Endothelial cell of umbilical vein (primary cell): ENCODE data around the gene ATP8A2. TPM values are rescaled to one million over a fixed set of nuclear protein-coding genes. Genes with fewer than 3 reads are reported as not detected.

Experiments
- BruUV-seq: library from RNA; stranded (reverse); fragments of 400-500 nt; replicated peaks from 2 replicates; lab custom pipeline; 2021; lab: Mats Ljungman, UMichigan
- CTCF ChIA-PET: fragments of 300-600, 350-600 bp; sonication (Branson Sonifier 250); formaldehyde crosslinking; loops from one replicate; lab custom pipeline; 2021; ENCODE audit warnings: antibody characterized with exemption, inconsistent platforms; lab: Charles Lee
- POLR2A ChIA-PET: fragments of 300-600, 350-600 bp; sonication (Branson Sonifier 250); formaldehyde crosslinking; loops from one replicate; lab custom pipeline; 2021; ENCODE audit warnings: antibody characterized with exemption, inconsistent platforms; lab: Charles Lee
- DNase-seq: peaks from one replicate; pipeline ENCODE4 v3.0.0-alpha.2; 2011; ENCODE audit warnings: low read depth, low spot score
- FAIRE-seq: peaks from 2 replicates; lab custom pipeline; 2011; peaks lifted over from hg19 to GRCh38; lab: Jason Lieb, UNC
- H2AFZ ChIP-seq: 2 replicates; pipeline ENCODE4 v1.6.0; 2012; ENCODE audit warnings: low read depth, low read length, control low read depth, inconsistent platforms
- H3K27ac ChIP-seq: 2 replicates; pipeline ENCODE4 v1.5.1; 2011; ENCODE audit warnings: low read depth, mild to moderate bottlenecking, control low read depth, low read length, moderate library complexity; ENCODE audit not compliant: insufficient read depth
- H3K27me3 ChIP-seq, 2 experiments: 2 replicates each; pipeline versions ENCODE4 v1.6.0 to v1.6.1; 2011; ENCODE audit warnings: low read length in 2 of 2, mixed read lengths in 1 of 2; ENCODE audit not compliant: control insufficient read depth in 2 of 2, insufficient read depth in 2 of 2
- H3K36me3 ChIP-seq, 2 experiments: 2 replicates in 1 of 2; 3 replicates in 1 of 2; pipeline ENCODE4 v1.5.1; 2011; ENCODE audit warnings: low read length in 2 of 2, mild to moderate bottlenecking in 1 of 2, moderate library complexity in 1 of 2; ENCODE audit not compliant: control insufficient read depth in 2 of 2, insufficient read depth in 2 of 2; ENCODE audit errors: extremely low read depth in 1 of 2
- H3K4me1 ChIP-seq: 3 replicates; pipeline ENCODE4 v1.5.1; 2011; ENCODE audit warnings: mild to moderate bottlenecking, low read length; ENCODE audit not compliant: control insufficient read depth, insufficient read depth; ENCODE audit errors: extremely low read depth
- H3K4me2 ChIP-seq: 2 replicates; pipeline ENCODE4 v1.6.1; 2011; ENCODE audit warnings: low read length, control low read depth, mixed read lengths; ENCODE audit not compliant: insufficient read depth
- H3K4me3 ChIP-seq, 3 experiments: fragments of 200-600 bp in 1 of 3; sonication (generic), shearing (Covaris generic) in 1 of 3; replicated peaks in 1 of 3; 2 replicates each; pipeline ENCODE4 v1.5.1; 2011 to 2016; ENCODE audit warnings: control low read depth in 3 of 3, low read length in 3 of 3, mild to moderate bottlenecking in 2 of 3, inconsistent platforms in 1 of 3, low read depth in 1 of 3, moderate library complexity in 1 of 3; ENCODE audit not compliant: insufficient read depth in 1 of 3
- H3K79me2 ChIP-seq: 2 replicates; pipeline ENCODE4 v1.6.0; 2012; ENCODE audit warnings: low read length, inconsistent platforms; ENCODE audit not compliant: control insufficient read depth, insufficient read depth
- H3K9ac ChIP-seq: replicated peaks from 2 replicates; pipeline ENCODE3; 2011; ENCODE audit warnings: low read length, control low read depth; ENCODE audit not compliant: insufficient read depth; ENCODE audit errors: extremely low read depth
- H3K9me1 ChIP-seq: replicated peaks from 3 replicates; pipeline ENCODE4 v1.6.0; 2011; ENCODE audit warnings: mild to moderate bottlenecking, low read length; ENCODE audit not compliant: control insufficient read depth, insufficient read depth; ENCODE audit errors: extremely low read depth
- H3K9me3 ChIP-seq: replicated peaks from 2 replicates; pipeline ENCODE4 v1.5.1; 2012; ENCODE audit warnings: low read length, inconsistent platforms; ENCODE audit not compliant: control insufficient read depth, insufficient read depth
- H4K20me1 ChIP-seq: replicated peaks from 2 replicates; pipeline ENCODE3; 2011; ENCODE audit warnings: mild to moderate bottlenecking, low read length; ENCODE audit not compliant: control insufficient read depth, insufficient read depth; ENCODE audit errors: extremely low read depth
- EZH2 ChIP-seq: IDR thresholded peaks from 2 replicates; pipeline ENCODE4 v1.6.1; 2012; ENCODE audit warnings: borderline replicate concordance, low read depth, mild to moderate bottlenecking, moderate library complexity, low read length, inconsistent platforms; ENCODE audit not compliant: severe bottlenecking
- FOS ChIP-seq: IDR thresholded peaks from 2 replicates; pipeline ENCODE4 v1.6.1; 2011; ENCODE audit warnings: mild to moderate bottlenecking, low read length, moderate library complexity, borderline replicate concordance; ENCODE audit not compliant: insufficient read depth
- GATA2 ChIP-seq: IDR thresholded peaks from 2 replicates; pipeline ENCODE4 v1.7.0; 2011; ENCODE audit warnings: low read depth, mild to moderate bottlenecking, moderate library complexity, mixed read lengths, low read length; ENCODE audit not compliant: insufficient read length, insufficient read depth
- MAX ChIP-seq: IDR thresholded peaks from 2 replicates; pipeline ENCODE4 v1.6.1; 2011; ENCODE audit not compliant: insufficient read depth, insufficient read length
- MYC ChIP-seq: IDR thresholded peaks from one replicate; pipeline ENCODE4 v1.6.1; 2011; ENCODE audit warnings: mild to moderate bottlenecking, low read depth, low read length
- POLR2A ChIP-seq: IDR thresholded peaks from 2 replicates; pipeline ENCODE4 v1.6.1; 2012; ENCODE audit warnings: low read depth, mild to moderate bottlenecking, control low read depth, low read length
- POLR2AphosphoS5 ChIP-seq: IDR thresholded peaks from 2 replicates; pipeline ENCODE4 v1.6.1; 2012; ENCODE audit warnings: low read depth, mild to moderate bottlenecking, control low read depth, low read length, moderate library complexity; ENCODE audit not compliant: insufficient read depth
- dilution Hi-C: fragments of 300-500 bp; cut with MboI; formaldehyde crosslinking; loops from one replicate; pipeline ENCODE4 v1.15.0; 2019; ENCODE audit warnings: low sequenced_read_pairs; ENCODE audit not compliant: extremely low pct_ligation_motif_present
- intact Hi-C: fragments of 100-400 bp; cut with micrococcal nuclease; formaldehyde crosslinking; loops from one replicate; pipeline ENCODE4 v1.10.0; 2022
- polyA plus RNA-seq, 4 experiments: library from polyadenylated mRNA; depleted of rRNA in 3 of 4; stranded (reverse) in 3 of 4; unstranded in 1 of 4; fragments of >200 nt; gene quantifications; 2 replicates each; pipeline versions ENCODE4 v1.2.1 to v1.2.3, GENCODE V29; 2011 to 2012; ENCODE audit warnings: missing spikeins in 1 of 4
- total RNA-seq: library from RNA; stranded (reverse); gene quantifications from 2 replicates; pipeline ENCODE4 v1.2.3, GENCODE V29; 2021
- TF ChIP-seq, protein P1 (sequence below), 2 donors: IDR thresholded peaks; 1 replicate in 1 of 2; 2 replicates in 1 of 2; pipeline ENCODE4 v1.5.1; 2011; ENCODE audit warnings: low read length in 2 of 2, mild to moderate bottlenecking in 2 of 2, moderate library complexity in 2 of 2, control low read depth in 1 of 2, inconsistent platforms in 1 of 2, low read depth in 1 of 2; ENCODE audit not compliant: insufficient read depth in 1 of 2; ENCODE audit errors: extremely low read depth in 1 of 2

ATP8A2 gene
- total and polyA plus RNA-seq, 2 donors (not counting 3 experiments of a cell fraction or from before 2014, with no cell fraction given): 0.11 to 0.49 TPM

GRCh38 chr13:25406377-25406776 is 34.6 kb downstream of the ATP8A2 start:
- CTCF ChIA-PET: interaction anchor here (2.0 kb wide), 1 partner anchor 31 kb away, joined by 5 read pairs; no protein-coding TSS in a partner anchor
- H3K9me1 ChIP-seq: no peaks in the 10 kb centered on the region
- DNase-seq: no peak
- H4K20me1 ChIP-seq: no peaks in the 10 kb centered on the region
- dilution Hi-C loops (no loop called here), intact Hi-C loops (no loop called here)
- H3K36me3 ChIP-seq: no peaks in the 10 kb centered on the region
- BruUV-seq: no TSS peak
- no peak for FAIRE-seq
- H3K4me2 ChIP-seq: no peak overlapping the region
- H3K4me1 ChIP-seq: no peaks in the 10 kb centered on the region
- no peaks in the 10 kb centered on the region for H3K79me2 ChIP-seq
- TF ChIP-seq MYC: no peak
- TF ChIP-seq GATA2: no peak
- TF ChIP-seq, protein P1, sequence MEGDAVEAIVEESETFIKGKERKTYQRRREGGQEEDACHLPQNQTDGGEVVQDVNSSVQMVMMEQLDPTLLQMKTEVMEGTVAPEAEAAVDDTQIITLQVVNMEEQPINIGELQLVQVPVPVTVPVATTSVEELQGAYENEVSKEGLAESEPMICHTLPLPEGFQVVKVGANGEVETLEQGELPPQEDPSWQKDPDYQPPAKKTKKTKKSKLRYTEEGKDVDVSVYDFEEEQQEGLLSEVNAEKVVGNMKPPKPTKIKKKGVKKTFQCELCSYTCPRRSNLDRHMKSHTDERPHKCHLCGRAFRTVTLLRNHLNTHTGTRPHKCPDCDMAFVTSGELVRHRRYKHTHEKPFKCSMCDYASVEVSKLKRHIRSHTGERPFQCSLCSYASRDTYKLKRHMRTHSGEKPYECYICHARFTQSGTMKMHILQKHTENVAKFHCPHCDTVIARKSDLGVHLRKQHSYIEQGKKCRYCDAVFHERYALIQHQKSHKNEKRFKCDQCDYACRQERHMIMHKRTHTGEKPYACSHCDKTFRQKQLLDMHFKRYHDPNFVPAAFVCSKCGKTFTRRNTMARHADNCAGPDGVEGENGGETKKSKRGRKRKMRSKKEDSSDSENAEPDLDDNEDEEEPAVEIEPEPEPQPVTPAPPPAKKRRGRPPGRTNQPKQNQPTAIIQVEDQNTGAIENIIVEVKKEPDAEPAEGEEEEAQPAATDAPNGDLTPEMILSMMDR (IDR thresholded peaks at IDR 0.05; ENCODE audit: extremely low read depth in 1 of 2, insufficient read depth in 1 of 2, low read depth in 1 of 2, low read length in 2 of 2): no peak
- TF ChIP-seq FOS: no peak
- no peak for TF ChIP-seq EZH2
- no peak for TF ChIP-seq POLR2A
- TF ChIP-seq POLR2AphosphoS5: no peak
- no peak for TF ChIP-seq MAX
- no peak overlapping the region for H3K4me3 ChIP-seq
- H3K9ac ChIP-seq: no peak overlapping the region
- POLR2A ChIA-PET: no interaction called here
- no peaks in the 10 kb centered on the region for H3K9me3 ChIP-seq
- H3K27me3 ChIP-seq: no peaks in the 10 kb centered on the region
- H3K27ac ChIP-seq: no peak overlapping the region
- H2AFZ ChIP-seq: no peak overlapping the region
